Effector memory CD4-positive, alpha-beta T cell (primary cell): ENCODE data around the gene ESR2.
"Not testable (repeated sequence)": the region's sequence is repeated elsewhere in the genome, so short reads cannot be mapped to it uniquely, and the experiment has no call there.

Source experiments
- DNase-seq, 3 donors: peaks; one replicate each; pipeline ENCODE4 v3.0.0-alpha.2; 2020
- H3K27ac ChIP-seq: 2 replicates; pipeline ENCODE4 v1.7.0; 2013; ENCODE audit warnings: mild to moderate bottlenecking, low read length, moderate library complexity; ENCODE audit not compliant: insufficient read depth, poor library complexity, severe bottlenecking
- H3K27me3 ChIP-seq: replicated peaks from 2 replicates; pipeline ENCODE4 v1.7.0; 2013; ENCODE audit warnings: mild to moderate bottlenecking, low read length; ENCODE audit not compliant: insufficient read depth, control insufficient read depth, poor library complexity, severe bottlenecking
- H3K36me3 ChIP-seq: 2 replicates; pipeline ENCODE4 v1.7.0; 2013; ENCODE audit warnings: mild to moderate bottlenecking, low read length, moderate library complexity; ENCODE audit not compliant: control insufficient read depth, insufficient read depth
- H3K4me1 ChIP-seq: 2 replicates; pipeline ENCODE4 v1.7.0; 2013; ENCODE audit warnings: low read length, mild to moderate bottlenecking; ENCODE audit not compliant: control insufficient read depth, insufficient read depth, poor library complexity, severe bottlenecking
- H3K4me3 ChIP-seq: 2 replicates; pipeline ENCODE4 v1.7.0; 2013; ENCODE audit warnings: low read length, low read depth, mild to moderate bottlenecking; ENCODE audit not compliant: insufficient read depth, poor library complexity, severe bottlenecking
- H3K9me3 ChIP-seq: 2 replicates; pipeline ENCODE4 v1.7.0; 2013; ENCODE audit warnings: mild to moderate bottlenecking, low read length, moderate library complexity; ENCODE audit not compliant: control insufficient read depth

The ESR2 gene

GRCh38 chr14:64037869-64038745 is 256.1 kb downstream of the ESR2 start:
- not testable (repeated sequence) for DNase-seq
- H3K36me3 ChIP-seq, result peaks cover 10% of the 10 kb centered on the region

GRCh38 chr14:64035143-64035542 is 259.0 kb downstream of the ESR2 start:
- Histone ChIP-seq H3K4me3 (no peak overlapping the region), H3K9me3 (no peaks in the 10 kb centered on the region), H3K27ac (no peak overlapping the region), H3K36me3 (peaks cover 31% of the 10 kb centered on the region), H3K4me1 (no peaks in the 10 kb centered on the region), H3K27me3 (no peaks in the 10 kb centered on the region)
- DNase-seq, result no peak

More at GRCh38 chr14:64037869-64038745, 256.1 kb downstream of the ESR2 start:
- not testable (repeated sequence) for H3K27ac ChIP-seq, H3K4me3 ChIP-seq, H3K4me1 ChIP-seq, H3K27me3 ChIP-seq, H3K9me3 ChIP-seq
